AG10803 (cell line): ENCODE data around the gene CALY.
"Not testable (repeated sequence)": the region's sequence is repeated elsewhere in the genome, so short reads cannot be mapped to it uniquely, and the experiment has no call there.

ENCODE experiments used
- DNase-seq: peaks from one replicate; pipeline ENCODE4 v3.0.0; 2010; ENCODE audit warnings: low read depth
- H3K4me3 ChIP-seq: 2 replicates; pipeline ENCODE4 v1.5.1; 2011; ENCODE audit warnings: mild to moderate bottlenecking, low read length, control low read depth
- CTCF ChIP-seq: conservative IDR thresholded peaks from 2 replicates; pipeline ENCODE4 v1.5.1; 2011; ENCODE audit warnings: mild to moderate bottlenecking, low read length, control low read depth, inconsistent platforms

Gene CALY

GRCh38 chr10:133379152-133379800 is 42.6 kb upstream of the CALY start, which contains the start of gene PAOX:
Gene PAOX, plus strand, starts transcription at chr10:133379262. Its CDS starts 55 bp downstream, at chr10:133379317.
- peak within 1 kb of the TSS; percentile 76 for H3K4me3 ChIP-seq
- peak; percentile 49 for DNase-seq
- no peak for TF ChIP-seq CTCF

GRCh38 chr10:133378251-133379096 is 41.8 kb upstream of the CALY start:
- peak overlapping the region; percentile 76 for H3K4me3 ChIP-seq
- no peak for TF ChIP-seq CTCF
- DNase-seq: peak; percentile 34

- DNase-seq: no peak
- TF ChIP-seq CTCF: no peak
- peak overlapping the region; percentile 76 for H3K4me3 ChIP-seq
Measured at GRCh38 chr10:133377818-133378250, 41.1 kb upstream of the CALY start.

- TF ChIP-seq CTCF: no peak
- no peak overlapping the region for H3K4me3 ChIP-seq
- DNase-seq: no peak
Measured at GRCh38 chr10:133377025-133377817, 40.5 kb upstream of the CALY start.

GRCh38 chr10:133376183-133376582 is 39.5 kb upstream of the CALY start:
- not testable (repeated sequence) for H3K4me3 ChIP-seq, DNase-seq

GRCh38 chr10:133375357-133376115 is 38.8 kb upstream of the CALY start:
- no peak for TF ChIP-seq CTCF
- no peak overlapping the region for H3K4me3 ChIP-seq
- DNase-seq: no peak
